Melanocyte of skin (primary cell): ENCODE measurements around the gene MARCKS. TPM values are rescaled to one million over a fixed set of nuclear protein-coding genes. Genes with fewer than 3 reads are reported as not detected.

Experiments used
- total RNA-seq, 2 donors: library from RNA; depleted of rRNA; stranded (reverse); fragments of >200 nt; gene quantifications; 2 replicates each; pipeline ENCODE4 v1.2.3, GENCODE V29; 2012

MARCKS gene
- total RNA-seq = 100 to 1,000 TPM in 1 of 2 donors, 10 to 100 TPM in 1; 86.7 to 101 TPM

GRCh38 chr6:113856625-113857555 is at the start of gene MARCKS:
MARCKS (plus strand) TSS chr6:113857345; CDS start chr6:113857746, 401 bp downstream.

Other genes with a start within 250 kb of the MARCKS start
- gene HDAC2, start 113.8 kb downstream of the MARCKS start, total RNA-seq = 10 to 100 TPM; 44.7 to 73.9 TPM